Astrocyte of the hippocampus (primary cell): ENCODE measurements around the gene OBSCN.

Source experiments
- DNase-seq: peaks from one replicate; pipeline ENCODE4 v3.0.0; 2011; ENCODE audit warnings: low read depth, low spot score

The OBSCN gene

DNA sequence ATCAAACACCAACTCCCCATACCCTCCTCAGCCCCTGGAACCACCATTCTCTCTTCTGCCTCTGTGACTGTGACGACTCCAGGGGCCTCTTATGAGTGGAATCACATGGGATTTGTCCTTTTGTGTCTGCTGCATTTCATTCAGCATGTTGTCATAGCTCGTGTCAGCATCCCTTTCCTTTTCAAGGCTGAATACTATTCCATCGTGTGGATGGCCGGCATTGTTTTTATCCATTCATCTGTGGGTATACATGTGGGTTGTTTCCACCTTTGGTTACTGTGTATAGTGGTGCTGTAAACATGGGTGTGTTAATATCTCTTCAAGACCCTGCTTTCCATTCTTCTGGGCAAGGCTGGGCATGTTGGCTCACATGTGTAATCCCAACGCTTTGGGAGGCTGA, 17.1 kb upstream of the OBSCN start:
- DNase-seq: no peak

DNA sequence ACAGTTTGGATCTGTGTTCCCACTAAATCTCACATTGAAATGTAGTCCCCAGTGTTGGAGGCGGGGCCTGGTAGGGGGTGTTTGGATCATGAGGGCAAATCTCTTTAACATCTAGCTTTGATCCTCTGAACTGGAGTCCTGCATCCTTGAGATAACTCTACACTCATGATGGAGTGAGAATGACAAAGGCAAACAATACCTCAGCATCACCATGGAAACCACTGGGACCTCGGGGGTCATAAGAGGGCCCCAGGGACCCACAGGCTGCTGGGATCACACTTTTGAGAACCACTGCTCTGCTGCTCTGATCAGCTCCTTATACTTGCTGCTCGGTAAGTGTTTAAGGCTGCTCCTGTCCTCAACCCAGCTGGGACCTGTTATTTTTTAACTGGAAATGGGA, 13.4 kb upstream of the OBSCN start:
- no peak for DNase-seq

GRCh38 chr1:228194921-228195812, 12.7 kb upstream of the OBSCN start:
- no peak for DNase-seq

GRCh38 chr1:228197555-228198147, 10.2 kb upstream of the OBSCN start:
- no peak for DNase-seq

- DNase-seq: no peak
Observed at GRCh38 chr1:228198977-228199590, 8.8 kb upstream of the OBSCN start.

DNA sequence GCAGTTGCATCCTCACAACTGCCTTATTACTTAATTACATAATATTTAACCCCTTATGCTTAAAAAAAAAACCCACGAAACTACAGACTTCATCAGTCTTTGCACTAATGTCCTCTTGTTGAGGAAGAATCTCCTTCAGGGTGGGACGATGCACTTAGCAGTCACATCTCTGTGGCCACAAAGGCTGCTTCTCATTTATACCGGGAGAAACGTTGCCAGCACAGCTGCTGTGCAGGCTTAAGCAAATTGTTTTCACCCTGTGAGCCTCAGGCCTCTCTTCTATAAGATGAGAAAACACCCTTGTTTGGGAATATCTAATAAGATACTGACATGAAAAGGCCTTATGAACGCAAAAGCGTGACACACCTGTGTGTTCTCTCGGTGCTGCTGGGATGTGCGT, 2.9 kb upstream of the OBSCN start:
- DNase-seq: no peak

- no peak for DNase-seq
Observed at GRCh38 chr1:228205526-228206436, 2.1 kb upstream of the OBSCN start.

- DNase-seq: no peak
Observed at GRCh38 chr1:228206582-228207351, 1.1 kb upstream of the OBSCN start.

DNA sequence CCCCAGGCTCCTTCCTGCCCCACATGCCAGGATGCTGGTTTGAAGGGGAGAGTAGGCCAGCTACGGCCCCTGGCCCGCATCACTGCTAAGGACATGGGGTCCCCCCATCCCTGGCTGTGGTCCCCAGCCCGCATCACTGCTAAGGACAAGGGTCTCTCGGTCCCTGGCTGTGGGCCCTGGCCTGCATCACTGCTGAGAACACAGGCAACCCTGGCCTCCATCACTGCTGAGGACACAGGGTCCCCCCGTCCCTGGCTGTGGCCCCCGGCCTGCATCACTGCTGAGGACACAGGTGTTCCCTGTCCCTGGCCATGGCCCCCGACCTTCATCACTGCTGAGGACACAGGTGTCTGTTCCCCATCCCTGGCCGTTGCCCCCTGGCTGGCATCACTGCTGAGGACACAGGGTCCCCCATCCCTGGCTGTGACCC, 448 bp upstream of the OBSCN start:
- DNase-seq: no peak

- DNase-seq: no peak
Observed at GRCh38 chr1:228208831-228209551, 1.1 kb downstream of the OBSCN start.

- DNase-seq: no peak
Observed at GRCh38 chr1:228209657-228210056, 1.8 kb downstream of the OBSCN start.

DNA sequence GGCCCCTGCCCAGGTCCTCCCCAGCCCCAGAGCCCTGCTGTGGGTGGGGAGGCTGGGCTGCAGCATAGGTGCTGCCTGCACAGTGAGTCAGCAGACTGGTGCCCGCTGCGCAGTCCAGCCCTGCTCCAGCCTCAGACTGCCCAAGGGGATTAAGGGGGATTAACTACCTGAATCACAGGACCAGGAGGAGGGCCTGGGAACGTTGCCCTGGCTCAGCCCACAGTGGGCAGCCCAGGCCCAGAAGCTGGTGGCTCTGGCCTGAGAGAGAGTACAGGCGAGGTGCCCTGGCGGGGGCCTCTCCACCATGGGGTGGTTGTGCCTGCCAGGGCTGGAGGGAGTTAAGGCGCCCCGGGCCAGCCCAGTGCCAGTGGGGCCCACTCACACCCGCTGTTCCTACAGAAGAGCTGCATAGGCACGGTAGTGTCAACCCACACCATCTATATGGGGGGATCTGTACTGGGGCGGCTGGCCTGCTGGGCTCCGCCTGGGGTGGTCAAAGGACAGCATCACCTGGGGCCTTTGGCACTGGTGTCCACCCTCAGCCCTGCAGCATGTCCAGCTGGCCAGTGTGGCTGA, 2.3 kb downstream of the OBSCN start:
- peak; percentile 66 for DNase-seq

- DNase-seq: no peak
Observed at GRCh38 chr1:228210712-228211530, 3.1 kb downstream of the OBSCN start.

GRCh38 chr1:228211531-228212414, 3.9 kb downstream of the OBSCN start:
- no peak for DNase-seq

GRCh38 chr1:228212415-228212965, 4.6 kb downstream of the OBSCN start:
- DNase-seq: no peak

- peak; percentile 93 for DNase-seq
Observed at GRCh38 chr1:228212966-228213844, 5.4 kb downstream of the OBSCN start.
